ENCODE measurements around the gene THOC7.

DNA sequence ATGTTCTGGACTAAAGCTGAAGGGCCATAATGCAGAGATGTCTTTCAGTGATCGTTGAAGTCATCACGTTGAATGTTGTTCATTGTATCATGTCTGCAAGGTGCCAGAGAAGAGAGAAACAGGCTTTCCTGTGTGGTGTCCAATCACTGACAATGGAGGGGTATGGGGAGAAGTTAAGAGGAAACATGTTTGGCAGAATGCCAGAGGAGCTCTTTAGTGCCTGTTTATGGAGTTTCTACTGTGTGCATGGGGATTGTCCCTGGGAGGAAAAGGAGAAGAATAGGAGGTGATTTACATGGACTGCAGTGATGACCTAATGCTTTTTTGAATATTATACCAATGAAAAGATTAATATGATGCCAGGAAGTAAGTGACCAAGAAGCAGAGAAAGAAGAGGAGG, 36.9 kb upstream of the THOC7 start:
- no peak for TF ChIP-seq POLR2AphosphoS5 (IDR thresholded peaks at IDR 0.05)
- TF ChIP-seq, protein P1, sequence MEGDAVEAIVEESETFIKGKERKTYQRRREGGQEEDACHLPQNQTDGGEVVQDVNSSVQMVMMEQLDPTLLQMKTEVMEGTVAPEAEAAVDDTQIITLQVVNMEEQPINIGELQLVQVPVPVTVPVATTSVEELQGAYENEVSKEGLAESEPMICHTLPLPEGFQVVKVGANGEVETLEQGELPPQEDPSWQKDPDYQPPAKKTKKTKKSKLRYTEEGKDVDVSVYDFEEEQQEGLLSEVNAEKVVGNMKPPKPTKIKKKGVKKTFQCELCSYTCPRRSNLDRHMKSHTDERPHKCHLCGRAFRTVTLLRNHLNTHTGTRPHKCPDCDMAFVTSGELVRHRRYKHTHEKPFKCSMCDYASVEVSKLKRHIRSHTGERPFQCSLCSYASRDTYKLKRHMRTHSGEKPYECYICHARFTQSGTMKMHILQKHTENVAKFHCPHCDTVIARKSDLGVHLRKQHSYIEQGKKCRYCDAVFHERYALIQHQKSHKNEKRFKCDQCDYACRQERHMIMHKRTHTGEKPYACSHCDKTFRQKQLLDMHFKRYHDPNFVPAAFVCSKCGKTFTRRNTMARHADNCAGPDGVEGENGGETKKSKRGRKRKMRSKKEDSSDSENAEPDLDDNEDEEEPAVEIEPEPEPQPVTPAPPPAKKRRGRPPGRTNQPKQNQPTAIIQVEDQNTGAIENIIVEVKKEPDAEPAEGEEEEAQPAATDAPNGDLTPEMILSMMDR (IDR thresholded peaks at IDR 0.05; ENCODE audit: poor library complexity, severe bottlenecking): no peak
- TF ChIP-seq EZH2 (IDR thresholded peaks at IDR 0.05; ENCODE audit: borderline replicate concordance, insufficient read depth, low read length, poor library complexity, severe bottlenecking): no peak
- TF ChIP-seq TAF1 (IDR thresholded peaks at IDR 0.05; ENCODE audit: low read depth): no peak

Measured in neural cell (in vitro differentiated cells).